Left ventricle myocardium inferior (tissue), 1 donor: ENCODE results near the gene NR6A1. TPM values are rescaled to one million over a fixed set of nuclear protein-coding genes. Genes with fewer than 3 reads are reported as not detected.

Source experiments
- DNase-seq: peaks from one replicate; pipeline ENCODE4 v3.0.0-alpha.2; 2020
- H3K27ac ChIP-seq: fragments of 200-600 bp; replicated peaks from 2 replicates; pipeline ENCODE4 v1.8.0; 2021
- H3K27me3 ChIP-seq: fragments of 200-600 bp; 2 replicates; pipeline ENCODE4 v1.8.0; 2021; ENCODE audit warnings: low read depth
- H3K36me3 ChIP-seq: fragments of 200-600 bp; 2 replicates; pipeline ENCODE4 v1.8.0; 2021
- H3K4me1 ChIP-seq: fragments of 200-600 bp; 2 replicates; pipeline ENCODE4 v1.8.0; 2021
- H3K4me3 ChIP-seq: fragments of 200-600 bp; 2 replicates; pipeline ENCODE4 v1.8.0; 2021; ENCODE audit warnings: mild to moderate bottlenecking, moderate library complexity
- H3K9me3 ChIP-seq: fragments of 200-600 bp; replicated peaks from 2 replicates; pipeline ENCODE4 v1.8.0; 2021
- intact Hi-C: fragments of 100-400 bp; cut with micrococcal nuclease; formaldehyde crosslinking; loops from one replicate; pipeline ENCODE4 v1.11.0; 2022
- total RNA-seq: library from RNA; stranded (reverse); fragmentation: NEBNext Ultra II Directional; extraction: Animal tissue kit (Norgen Biotek cat#: 25700); gene quantifications from one replicate; pipeline ENCODE4 v1.2.1, GENCODE V29; 2021
- TF ChIP-seq, protein P1 (sequence below): fragments of 200-600 bp; IDR thresholded peaks from 2 replicates; pipeline ENCODE4 v1.8.0; 2021; ENCODE audit warnings: antibody characterized with exemption, mild to moderate bottlenecking, borderline replicate concordance
- donor health status: DM: no; HTN: yes; CAD: no; lungs with severe emphysema.

Gene NR6A1
- total RNA-seq, 1 donor from 2014 or later: 1.0 TPM

DNA sequence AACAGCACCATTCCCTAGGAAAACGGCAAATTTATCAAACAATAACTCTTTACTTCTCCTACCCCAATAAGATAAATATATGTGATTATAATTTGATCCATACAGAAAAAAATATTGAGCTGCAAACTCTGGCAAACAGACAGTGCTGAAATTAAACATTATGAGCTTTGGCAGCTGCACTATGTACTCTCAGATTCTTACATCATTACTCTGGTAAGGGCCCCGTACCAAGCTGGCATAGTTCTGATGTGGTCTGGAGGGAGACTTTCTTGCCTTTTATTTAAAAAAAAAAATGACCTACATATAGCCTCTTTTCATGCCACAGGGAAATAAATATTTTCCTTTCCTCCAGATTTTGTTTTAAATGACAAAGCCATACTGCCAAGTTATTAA lies 95.0 kb downstream of the NR6A1 start:
- Histone ChIP-seq H3K4me1 (peaks cover 24% of the 10 kb centered on the region), H3K4me3 (no peak overlapping the region), H3K27ac (no peak overlapping the region), H3K36me3 (no peaks in the 10 kb centered on the region), H3K27me3 (no peaks in the 10 kb centered on the region), H3K9me3 (no peaks in the 10 kb centered on the region)
- intact Hi-C loops: no loop called here
- DNase-seq: no peak
- TF ChIP-seq, protein P1, sequence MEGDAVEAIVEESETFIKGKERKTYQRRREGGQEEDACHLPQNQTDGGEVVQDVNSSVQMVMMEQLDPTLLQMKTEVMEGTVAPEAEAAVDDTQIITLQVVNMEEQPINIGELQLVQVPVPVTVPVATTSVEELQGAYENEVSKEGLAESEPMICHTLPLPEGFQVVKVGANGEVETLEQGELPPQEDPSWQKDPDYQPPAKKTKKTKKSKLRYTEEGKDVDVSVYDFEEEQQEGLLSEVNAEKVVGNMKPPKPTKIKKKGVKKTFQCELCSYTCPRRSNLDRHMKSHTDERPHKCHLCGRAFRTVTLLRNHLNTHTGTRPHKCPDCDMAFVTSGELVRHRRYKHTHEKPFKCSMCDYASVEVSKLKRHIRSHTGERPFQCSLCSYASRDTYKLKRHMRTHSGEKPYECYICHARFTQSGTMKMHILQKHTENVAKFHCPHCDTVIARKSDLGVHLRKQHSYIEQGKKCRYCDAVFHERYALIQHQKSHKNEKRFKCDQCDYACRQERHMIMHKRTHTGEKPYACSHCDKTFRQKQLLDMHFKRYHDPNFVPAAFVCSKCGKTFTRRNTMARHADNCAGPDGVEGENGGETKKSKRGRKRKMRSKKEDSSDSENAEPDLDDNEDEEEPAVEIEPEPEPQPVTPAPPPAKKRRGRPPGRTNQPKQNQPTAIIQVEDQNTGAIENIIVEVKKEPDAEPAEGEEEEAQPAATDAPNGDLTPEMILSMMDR: no peak

DNA sequence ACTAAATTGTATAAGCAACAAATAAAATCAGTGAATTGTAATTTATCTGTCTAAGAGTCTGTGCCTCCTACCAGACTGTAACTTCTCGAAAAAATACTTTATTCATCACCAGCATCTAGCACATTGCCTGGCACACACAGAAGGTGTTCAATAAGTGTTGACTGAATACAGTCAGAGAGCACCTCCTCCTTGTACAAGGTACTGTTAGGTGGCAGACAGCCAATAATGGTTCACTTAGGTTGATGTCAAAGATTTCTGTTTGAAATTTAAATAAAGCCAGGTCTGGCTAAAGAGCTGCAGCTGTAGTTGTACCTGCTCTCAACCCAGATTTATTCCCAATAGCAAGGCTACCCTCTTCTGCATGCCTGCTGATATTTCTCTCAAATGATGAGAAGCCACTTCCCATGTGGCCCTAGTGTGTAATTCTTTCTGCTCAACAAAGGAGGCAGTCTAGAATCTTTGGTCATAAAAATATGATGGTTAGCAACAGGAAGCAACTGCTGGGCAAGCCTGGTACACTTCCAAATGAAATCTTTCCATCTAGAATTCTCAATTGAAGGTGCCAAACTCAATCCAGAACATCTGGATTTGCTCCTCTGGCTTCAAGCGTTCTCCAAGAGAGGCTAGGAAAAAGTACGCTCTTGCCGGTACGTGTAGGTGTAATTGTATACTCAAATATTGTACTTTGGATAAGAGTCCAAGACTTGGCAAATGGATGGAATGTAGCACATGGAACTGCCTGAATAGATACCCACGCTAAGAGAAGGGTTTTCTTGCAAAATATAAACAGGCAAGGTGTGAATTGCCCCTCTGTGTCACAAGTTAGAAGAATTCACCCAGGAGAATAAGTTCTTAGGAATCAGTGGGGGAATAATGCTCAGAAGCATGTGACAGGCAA lies 95.6 kb downstream of the NR6A1 start:
- no peaks in the 10 kb centered on the region for H3K9me3 ChIP-seq
- H3K4me1 ChIP-seq: peaks cover 24% of the 10 kb centered on the region
- TF ChIP-seq, protein P1: no peak
- intact Hi-C loops: no loop called here
- no peaks in the 10 kb centered on the region for H3K36me3 ChIP-seq
- no peak overlapping the region for H3K4me3 ChIP-seq
- no peak for DNase-seq
- no peak overlapping the region for H3K27ac ChIP-seq
- H3K27me3 ChIP-seq: no peaks in the 10 kb centered on the region

DNA sequence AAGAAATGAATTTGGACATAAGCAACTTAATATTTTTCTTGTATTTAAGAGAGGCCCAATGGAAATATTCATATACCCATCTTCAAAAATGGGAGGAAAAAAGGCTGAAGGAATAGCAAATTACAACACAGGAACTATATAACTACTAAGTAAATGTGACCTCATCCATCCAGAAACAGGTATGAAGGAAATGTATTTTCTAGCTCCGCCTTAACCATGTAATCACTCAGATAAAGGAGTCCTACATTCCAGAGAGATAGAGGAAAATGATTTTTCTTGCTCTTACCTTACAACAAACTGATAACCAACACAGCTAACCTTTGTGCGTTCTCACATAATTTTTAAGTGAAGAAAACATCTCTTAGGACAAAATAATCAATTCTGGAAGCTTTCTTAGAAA lies 96.5 kb downstream of the NR6A1 start:
- intact Hi-C loops: no loop called here
- no peak overlapping the region for H3K4me3 ChIP-seq
- H3K36me3 ChIP-seq: no peaks in the 10 kb centered on the region
- TF ChIP-seq, protein P1: no peak
- no peaks in the 10 kb centered on the region for H3K27me3 ChIP-seq
- no peak overlapping the region for H3K27ac ChIP-seq
- peaks cover 24% of the 10 kb centered on the region for H3K4me1 ChIP-seq
- no peak for DNase-seq
- no peaks in the 10 kb centered on the region for H3K9me3 ChIP-seq

DNA sequence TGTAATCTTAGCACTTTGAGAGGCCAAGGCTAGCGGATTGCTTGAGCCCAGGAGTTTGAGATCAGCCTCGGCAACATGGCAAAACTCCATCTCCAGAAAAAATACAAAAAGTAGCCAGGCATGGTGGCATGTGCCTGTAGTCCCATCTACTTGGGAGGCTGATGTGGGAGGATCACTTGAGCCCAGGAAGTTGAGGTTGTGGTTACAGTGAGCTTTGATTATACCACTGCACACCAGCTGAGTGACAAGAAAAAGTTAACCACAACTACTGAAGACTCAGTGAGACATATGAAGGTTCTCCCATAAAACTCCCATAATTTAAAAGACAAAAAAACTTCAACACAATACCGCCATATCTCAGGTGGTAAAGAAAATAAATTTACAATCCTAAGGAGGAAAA lies 98.0 kb downstream of the NR6A1 start:
- intact Hi-C loops: no loop called here
- DNase-seq: no peak
- Histone ChIP-seq H3K4me1 (peaks cover 24% of the 10 kb centered on the region), H3K27me3 (no peaks in the 10 kb centered on the region), H3K27ac (no peak overlapping the region), H3K9me3 (no peaks in the 10 kb centered on the region), H3K36me3 (no peaks in the 10 kb centered on the region), H3K4me3 (no peak overlapping the region)
- TF ChIP-seq, protein P1: no peak

DNA sequence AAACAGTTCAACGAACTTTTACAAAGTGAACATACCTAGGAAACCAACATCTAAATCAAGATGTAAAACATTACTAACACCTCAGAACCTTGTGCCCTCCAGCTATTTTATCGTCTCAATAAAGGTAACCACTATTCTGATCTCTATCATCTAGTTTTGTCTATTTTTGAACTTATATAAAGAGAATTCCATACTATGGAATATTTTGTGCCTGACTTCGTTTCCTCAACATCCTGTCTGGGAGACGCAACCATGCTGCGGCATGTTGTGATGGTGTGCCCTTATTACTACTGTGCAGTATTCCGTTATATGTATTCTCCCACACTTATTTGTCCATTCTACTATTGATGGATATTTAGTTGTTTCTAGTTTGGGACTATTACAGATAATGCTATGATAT lies 99.2 kb downstream of the NR6A1 start:
- intact Hi-C loops: no loop called here
- H3K36me3 ChIP-seq: no peaks in the 10 kb centered on the region
- no peaks in the 10 kb centered on the region for H3K27me3 ChIP-seq
- H3K4me1 ChIP-seq: peaks cover 22% of the 10 kb centered on the region
- no peak for DNase-seq
- no peaks in the 10 kb centered on the region for H3K9me3 ChIP-seq
- TF ChIP-seq, protein P1: no peak
- no peak overlapping the region for H3K4me3 ChIP-seq
- no peak overlapping the region for H3K27ac ChIP-seq
